HPDE6-E6E7 (cell line): Measurements from ENCODE around the gene FBXL16.

ENCODE experiments used
- DNase-seq: peaks from one replicate; pipeline ENCODE4 v3.0.0; 2011; ENCODE audit warnings: missing footprints; ENCODE audit errors: extremely low spot score

Gene FBXL16

DNA sequence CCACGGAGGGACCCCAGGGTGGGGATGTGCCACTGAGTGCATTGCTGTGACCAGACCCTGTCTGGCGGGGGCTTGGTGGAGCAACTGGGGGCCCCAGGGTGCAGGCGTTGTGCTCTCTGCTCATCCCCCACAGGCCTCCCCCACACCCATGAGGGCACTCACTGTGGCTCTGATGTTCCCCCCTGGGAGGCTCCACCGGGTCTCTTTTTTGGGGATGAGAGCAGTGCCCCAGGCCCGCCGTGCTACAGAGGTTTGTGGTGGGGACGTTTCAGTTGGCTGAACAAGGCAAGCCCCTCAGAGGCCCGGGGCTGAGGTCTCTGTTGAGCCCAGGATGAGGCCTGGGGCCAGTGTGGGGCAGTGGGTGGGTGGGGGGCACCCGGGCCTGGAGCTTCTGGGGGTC lies 18.1 kb upstream of the FBXL16 start:
- no peak for DNase-seq

DNA sequence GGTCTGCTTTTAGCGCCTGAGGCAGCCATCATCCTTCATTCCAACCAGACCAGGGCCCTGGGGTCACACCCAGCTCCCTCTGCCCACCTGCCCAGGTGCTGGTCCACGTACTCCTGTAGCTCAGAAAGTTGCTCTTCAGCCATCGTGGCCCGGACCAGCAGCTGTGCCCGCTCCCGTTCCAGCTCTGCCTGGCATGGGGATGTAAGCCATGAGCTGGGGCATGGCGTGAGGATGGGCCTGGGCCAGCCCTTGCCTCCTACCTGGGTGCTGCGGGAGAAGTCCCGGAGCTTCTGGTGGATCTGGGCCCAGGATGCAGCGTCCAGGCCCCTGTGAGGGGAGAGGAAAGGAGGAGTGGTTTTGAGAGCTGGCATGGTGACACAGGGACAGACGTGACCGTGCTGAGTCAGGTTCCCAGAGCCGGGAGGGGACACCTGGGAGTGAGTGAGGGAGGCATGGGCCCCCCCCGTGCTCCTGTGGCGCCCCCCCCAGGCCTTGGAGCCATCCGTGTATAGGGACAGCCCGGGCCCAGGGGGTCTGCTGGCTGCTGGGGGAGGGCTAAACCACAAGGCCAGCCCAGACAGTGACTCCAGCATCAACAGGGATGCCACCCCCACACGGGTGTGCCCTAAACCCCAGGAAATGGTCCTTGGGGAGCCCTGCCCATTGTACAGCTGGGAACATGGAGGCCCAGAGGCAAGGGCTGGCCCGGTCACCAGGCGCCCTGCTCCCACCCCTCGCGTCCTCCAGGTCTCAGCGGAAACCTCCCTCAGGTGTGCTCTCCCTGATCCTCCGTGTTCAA lies 17.4 kb upstream of the FBXL16 start:
- DNase-seq: no peak

DNA sequence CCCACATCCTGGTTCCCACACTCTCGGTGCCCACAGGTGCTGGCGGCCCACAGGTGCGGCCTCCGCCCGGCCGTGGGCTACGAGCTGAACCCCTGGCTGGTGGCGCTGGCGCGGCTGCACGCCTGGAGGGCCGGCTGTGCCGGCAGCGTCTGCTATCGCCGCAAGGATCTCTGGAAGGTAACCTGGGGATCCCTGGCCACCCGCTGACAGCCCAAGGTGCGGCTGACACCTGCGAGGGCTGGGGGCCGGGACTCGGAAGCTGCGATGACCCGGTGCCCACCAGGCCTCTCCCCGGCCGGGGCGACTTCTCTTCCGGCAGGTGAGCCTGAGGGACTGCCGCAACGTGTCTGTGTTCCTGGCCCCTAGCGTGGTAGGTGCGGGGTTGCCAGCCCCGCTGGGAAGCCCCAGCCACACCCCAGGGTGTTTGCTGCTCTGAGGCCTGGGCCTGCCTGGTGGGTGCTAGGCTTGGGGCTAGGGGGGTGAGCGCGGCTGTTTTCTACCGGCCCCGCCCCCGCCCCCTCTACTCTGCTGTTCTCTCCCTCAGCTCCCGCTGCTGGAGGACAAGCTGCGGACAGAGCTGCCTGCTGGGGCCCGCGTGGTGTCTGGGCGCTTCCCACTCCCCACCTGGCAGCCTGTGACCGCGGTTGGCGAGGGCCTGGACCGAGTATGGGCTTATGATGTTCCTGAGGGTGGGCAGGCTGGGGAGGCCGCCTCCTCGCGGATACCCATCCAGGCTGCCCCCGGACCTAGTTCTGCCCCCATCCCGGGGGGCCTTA lies 16.4 kb upstream of the FBXL16 start:
- DNase-seq: no peak

DNA sequence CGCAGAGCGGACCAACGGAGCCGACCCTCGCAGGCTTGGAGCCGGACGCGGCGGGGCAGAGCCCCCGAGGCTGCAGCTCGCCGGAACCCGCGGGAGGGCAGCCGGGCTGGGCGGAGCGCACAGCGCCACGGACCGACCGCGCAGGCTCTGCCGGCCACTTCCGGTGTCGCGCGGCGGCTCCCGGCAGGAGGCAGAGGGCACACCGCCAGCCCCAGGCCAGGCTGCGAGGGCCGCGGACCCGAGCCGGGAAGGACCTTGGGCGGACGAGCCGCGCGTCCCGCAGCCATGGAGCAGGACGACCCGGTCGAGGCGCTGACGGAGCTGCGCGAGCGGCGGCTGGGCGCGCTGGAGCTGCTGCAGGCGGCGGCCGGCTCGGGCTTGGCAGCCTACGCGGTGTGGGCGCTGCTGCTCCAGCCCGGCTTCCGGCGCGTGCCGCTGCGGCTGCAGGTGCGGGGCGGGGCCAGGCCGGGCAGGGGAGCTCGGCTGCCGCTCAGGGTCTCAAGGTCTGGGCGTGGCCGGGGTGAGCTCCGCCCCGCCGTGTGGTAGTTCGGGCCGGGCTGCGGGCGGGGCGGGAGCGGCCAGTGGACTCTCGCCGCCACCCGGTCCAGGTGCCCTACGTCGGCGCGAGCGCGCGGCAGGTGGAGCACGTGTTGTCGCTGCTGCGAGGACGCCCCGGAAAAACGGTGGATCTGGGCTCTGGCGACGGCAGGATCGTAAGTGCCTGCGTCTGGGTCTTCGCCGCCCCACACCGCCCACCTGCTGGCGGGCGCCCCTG lies 15.6 kb upstream of the FBXL16 start, which contains the start of gene ANTKMT:
TSS of gene ANTKMT (plus strand) at position 157 of the 775 bp plus-strand sequence. CDS start at position 286, 129 bp downstream.
- DNase-seq: peak; percentile 83

DNA sequence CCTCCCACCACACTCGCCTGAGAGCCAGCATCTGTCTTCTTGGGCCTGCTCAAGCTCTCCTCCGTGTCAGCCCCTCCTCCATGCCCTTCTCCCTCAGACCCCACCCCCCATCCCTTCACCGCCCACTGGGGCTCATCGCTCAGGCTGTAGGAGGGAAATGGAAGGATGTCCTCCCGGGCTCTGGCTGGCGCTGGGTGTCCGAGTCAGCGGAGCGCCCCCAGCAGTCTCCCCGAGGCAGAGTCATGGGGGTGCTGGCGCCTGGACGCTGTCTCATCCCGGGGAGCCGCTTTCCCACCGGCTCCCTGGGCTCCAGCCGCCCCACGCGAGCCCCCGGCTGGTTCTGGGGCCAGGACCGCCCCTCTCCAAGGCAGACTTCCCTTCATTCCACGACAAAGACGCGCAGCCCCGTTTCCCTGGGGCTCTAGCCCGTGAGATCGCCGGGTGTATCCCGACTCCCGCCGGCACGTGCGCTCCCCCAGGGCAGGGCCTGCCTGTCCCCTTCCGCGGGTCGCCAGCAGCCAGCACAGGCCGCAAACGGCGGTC lies 14.9 kb upstream of the FBXL16 start:
- no peak for DNase-seq

DNA sequence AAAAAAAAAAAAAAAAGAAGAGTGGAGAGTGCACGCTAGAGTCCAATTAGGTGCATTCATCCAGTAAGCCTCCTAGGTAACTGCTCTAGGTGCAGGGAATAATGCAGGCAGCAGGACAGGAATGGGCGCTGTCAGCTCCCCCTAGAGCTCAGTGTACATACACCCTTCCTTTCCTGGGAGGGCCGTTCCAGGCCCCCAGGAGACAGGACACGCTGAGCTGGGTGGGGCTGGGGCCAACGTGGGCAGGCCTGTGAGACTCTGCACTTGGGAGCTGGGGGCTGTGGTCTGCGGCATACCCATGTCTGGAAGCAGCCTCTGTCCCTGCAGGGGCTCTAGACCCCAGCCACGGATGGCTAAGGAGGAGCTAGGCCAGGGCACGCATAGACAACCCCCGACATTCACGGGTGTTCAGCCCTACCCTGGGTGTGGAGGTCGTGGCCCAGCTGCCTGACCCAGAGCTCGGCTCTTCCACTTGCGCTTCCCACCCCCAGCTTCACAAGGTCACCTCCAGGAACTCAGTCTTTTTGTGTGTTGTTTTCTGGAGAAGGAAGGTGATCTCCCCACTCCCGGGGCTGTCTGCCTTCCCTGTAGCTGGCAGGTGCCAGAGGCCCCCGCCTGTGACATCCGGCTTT lies 14.3 kb upstream of the FBXL16 start:
- no peak for DNase-seq

DNA sequence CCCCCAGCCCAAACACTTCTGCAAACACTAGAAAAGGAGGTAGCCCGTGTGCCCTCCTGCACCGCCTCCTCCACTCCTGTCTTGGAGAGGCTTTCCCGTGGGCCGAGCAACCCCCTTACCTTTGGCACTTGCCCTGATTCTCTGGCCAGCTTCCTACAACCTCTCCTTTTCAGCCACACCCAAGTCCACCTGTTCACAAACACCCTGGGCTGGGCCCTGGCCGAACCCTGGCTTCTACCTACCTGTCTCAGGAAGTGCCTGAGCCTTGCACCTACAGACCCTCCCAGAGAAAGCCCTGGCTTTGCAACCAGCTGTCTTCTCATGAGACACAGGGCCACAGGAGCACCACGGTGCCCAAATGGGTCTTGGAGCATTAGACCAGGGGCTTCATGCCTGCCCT lies 13.3 kb upstream of the FBXL16 start:
- DNase-seq: no peak

DNA sequence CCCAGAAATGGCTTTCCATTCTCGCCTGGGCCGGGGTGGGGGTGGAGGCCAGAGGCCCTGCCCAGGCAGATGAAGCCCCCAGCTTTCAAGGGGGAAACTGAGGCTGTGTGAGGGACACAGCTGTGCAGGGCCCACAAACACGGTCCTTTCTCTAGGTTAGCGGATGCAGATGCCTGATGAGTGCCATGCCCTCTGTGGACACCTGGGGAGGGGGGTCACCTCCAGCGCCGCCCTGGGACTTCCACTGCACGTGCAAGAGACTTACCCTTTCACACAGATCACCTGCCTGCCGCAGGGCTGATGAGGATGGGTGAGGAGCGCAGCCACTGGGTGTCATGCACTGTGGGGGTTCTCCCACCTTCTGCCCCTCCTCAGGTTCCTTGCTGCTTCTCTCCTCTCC lies 12.8 kb upstream of the FBXL16 start:
- no peak for DNase-seq

DNA sequence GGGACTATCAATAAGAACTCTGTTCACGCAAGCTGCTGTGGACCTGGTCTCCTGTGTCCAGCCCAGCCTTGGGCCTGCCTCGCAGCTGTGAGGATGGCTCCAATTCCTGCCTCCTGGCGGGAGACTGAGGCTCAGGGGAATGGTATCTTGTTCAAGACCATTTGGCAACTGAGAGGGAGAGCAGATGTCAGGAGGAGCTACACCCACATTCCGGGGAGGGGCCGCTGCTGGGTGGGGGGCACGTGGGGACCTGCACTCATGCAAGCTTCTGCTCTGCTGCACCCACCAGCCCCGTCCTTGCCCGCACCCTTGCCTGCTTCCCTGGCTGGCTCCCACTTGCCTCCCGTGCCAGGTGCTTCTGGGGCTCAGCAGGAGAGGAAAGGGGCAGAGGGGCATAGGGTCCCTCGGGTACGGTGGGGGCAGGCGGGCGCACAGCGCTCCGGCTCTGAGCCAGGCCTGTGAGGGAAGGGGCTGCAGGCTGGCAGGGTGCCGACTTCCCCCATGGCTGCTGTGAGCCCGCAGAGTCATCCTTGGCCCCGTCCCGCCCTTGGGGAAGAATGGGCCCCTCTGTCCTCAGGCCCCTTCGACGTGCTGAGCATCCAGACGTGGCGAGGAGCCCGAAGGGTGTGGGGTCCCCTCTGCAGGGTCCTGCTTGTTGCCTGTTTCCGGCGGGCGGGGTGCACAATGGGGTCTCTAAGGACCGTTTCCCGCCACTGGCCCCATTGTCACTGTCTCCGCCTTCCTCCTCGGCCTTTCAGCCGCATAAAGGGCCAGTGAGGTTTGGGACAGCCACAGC lies 12.0 kb upstream of the FBXL16 start:
- DNase-seq: no peak

DNA sequence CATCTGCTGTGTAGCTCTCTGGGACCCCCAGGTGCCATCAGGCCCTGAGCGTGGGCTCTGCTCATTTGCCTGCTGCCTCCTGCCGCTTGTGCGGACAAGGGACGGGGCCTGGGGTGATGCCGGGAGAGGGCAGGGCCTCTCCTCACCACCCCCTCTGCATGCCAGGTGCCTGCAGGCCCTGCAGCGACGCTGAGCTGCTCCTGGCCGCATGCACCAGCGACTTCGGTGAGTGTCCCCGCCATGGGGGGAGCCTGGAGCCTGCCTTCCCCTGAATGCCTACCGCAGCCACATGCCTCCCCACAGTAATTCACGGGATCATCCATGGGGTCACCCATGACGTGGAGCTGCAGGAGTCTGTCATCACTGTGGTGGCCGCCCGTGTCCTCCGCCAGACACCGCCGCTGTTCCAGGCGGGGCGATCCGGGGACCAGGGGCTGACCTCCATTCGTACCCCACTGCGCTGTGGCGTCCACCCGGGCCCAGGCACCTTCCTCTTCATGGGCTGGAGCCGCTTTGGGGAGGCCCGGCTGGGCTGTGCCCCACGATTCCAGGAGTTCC lies 11.2 kb upstream of the FBXL16 start:
- DNase-seq: no peak

DNA sequence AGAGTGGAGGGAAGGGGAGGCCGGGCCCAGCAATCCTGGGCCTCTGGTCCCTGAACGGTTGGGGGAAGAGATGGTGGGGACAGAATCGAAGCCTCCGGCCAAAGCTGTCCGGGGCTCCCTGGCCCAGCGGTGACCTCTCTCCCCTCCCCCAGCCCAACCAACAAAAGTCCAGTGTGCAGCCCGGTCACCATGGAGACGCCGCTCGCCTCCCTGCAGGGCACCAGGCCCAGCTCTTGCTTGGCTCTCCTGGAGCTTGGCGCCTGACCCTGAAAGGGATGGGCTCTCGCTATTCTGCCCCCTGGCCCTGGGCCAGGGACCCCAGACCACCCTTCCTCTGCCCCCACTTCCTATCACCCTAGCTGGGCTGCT lies 10.6 kb upstream of the FBXL16 start:
- no peak for DNase-seq

DNA sequence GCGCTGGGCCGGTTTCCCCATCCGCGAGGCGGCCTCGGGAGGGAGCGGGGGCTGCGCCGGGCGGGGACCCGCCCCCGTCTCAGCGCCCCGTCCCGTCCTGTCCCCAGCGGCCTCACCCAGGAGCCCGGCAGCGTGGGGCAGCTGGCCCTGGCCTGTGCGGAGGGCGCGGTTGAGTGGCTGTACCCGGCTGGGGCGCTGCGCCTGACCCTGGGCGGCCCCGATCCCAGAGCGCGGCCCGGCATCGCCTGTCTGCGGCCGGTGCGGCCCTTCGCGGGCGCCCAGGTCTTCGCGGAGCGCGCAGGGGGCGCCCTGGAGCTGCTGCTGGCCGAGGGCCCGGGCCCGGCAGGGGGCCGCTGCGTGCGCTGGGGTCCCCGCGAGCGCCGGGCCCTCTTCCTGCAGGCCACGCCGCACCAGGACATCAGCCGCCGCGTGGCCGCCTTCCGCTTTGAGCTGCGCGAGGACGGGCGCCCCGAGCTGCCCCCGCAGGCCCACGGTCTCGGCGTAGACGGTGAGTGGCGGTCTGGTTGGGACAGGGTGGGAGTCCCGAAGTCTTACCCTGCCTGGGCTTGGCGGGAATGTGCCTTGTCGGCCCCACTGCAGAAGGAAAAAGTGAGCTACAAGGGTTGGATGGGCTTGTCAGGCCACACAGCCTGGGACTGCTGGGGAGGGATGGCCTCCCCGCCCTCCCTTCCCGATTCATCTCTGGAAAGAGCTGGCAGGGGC lies 10.0 kb upstream of the FBXL16 start:
- DNase-seq: no peak

DNA sequence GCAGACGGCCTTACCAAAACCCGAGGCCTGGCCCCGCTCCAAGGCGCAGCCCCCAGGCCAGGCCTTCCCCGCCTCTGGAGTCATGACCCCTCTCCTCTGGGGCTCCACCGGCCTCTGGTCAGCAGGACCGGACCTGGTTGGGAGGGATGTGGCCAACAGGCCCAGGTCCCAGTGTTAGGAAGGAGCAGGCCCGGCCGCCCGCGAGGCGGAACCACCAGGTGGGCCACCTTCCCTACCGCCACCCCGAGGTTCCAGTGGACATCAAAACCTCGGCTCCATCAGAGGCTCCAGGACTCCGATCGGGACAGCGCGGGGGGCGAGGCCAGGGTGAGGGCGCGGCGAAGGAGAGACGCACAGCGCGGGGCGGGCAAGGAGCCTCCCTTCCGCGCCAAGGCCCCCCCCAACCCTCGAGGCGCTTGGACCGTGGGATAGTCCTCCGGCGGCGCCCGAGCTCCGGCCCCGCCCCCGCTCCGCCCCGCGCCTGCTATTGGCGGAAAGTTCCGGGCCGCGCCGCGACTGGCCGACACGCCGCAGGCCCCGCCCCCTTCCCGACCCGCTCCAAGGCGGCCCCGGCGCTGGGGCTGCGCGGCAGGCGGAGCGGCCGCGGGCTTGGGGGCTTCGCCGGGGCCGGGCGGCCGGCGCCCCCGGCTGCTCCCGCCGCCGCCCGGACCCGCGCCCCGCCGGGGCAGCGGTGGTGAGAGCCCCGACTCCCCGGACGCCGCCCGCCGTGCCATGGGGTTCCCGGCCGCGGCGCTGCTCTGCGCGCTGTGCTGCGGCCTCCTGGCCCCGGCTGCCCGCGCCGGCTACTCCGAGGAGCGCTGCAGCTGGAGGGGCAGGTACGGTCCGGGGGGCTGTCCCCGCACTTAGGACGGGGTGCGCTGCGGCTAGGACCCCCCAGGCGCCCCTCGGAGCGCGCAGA lies 9.2 kb upstream of the FBXL16 start, which contains the start of gene METRN:
TSS of gene METRN (plus strand) at position 561 of the 919 bp plus-strand sequence. CDS start at position 733, 172 bp downstream.
- DNase-seq: peak; percentile 67

DNA sequence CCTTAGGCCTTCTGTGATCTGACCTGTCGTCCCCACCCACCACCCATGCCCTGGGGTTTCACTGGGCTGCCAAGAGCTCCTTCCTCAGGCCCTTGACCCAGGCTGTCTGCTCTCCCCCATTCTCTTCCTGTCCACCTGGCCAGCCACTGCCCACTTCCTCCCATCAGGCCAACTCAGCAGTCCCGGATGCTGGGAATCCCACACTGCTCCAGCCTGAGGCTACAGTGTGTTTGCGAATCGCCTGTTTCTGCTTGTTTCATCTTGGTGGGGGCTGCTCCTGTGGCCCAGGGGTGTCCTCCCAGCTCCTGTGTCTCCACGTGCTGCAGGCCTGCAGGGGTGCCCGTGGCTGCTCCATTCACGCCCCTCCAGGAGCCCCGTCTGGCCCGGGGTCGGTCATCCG lies 8.5 kb upstream of the FBXL16 start:
- no peak for DNase-seq

DNA sequence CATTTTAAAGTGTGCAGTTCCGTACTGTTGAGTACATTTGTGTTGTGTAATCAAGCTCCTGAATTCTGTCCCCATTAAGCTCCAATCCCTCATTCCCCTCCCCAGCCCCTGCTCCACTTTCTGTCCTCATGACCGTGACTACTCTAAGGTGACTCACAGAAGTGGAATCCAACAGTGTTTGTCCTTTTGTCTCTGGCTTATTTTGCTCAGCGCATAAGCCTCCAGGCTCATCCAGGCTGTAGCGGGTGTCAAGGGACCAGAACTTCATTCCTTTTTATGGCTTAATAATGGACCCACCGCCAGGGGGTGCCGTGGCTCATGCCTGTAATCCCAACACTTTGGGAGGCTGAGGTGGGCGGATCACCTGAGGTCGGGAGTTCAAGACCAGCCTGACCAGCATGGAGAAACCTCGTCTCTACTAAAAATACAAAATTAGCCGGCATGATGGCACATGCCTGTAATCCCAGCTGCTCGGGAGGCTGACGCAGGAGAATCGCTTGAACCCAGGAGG lies 7.2 kb upstream of the FBXL16 start:
- peak; percentile 72 for DNase-seq

DNA sequence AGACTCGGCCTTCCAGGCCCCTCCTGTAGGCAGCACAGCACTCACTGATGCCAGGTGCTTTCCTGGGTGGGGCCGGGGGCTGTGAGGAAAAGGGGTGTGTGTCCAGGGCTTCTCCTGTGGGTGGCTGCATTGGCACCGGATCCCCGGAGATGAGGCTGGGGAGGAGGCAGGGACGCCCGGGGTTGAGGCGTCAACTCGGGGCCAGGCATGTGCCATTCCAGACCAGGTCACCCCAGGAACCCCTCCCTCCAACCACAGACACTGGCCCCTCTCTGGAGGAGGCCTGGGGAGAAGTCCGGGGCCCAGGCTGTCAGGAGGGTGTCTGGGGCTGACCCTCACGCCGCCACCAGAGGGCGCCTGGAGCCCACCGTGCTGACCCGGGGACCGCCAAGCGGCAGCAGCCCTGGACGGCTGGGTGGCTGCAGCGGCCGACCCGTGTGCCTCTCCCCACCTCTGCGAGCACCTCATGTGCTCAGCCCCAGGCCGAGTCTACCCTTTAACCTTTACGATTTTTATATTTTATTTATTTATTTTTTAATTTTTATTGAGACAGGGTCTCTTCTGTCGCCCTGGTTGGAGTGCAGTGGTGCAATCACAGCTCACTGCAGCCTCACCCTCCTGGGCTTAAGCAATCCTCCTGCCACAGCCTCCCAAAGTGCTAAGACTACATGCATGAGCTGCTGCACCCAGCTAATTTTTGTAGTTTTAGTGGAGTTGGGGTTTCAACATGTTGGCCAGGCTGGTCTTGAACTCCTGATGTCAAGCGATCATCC lies 6.1 kb upstream of the FBXL16 start:
- DNase-seq: no peak

DNA sequence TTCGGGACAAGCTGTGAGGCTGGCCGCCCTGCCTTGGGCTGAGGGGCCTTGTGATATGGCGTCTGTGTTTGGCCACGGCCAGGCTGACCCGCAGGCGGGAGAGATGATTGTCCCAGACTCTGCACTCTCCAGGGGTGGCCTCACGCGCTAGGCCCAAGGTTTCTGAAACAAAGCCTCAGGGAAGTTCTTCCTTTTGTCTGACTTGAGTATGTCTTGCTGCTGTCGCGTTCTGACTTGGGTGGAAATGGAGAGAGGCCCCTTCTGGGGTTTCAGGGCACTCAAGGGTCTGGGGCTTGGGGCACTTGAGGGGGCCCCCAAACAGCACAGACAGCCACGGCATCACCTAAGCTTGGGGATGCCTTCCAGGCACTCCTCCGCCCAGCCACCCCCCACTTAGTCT lies 5.5 kb upstream of the FBXL16 start:
- no peak for DNase-seq
